ENCODE results near the gene NUDCD2.
"Not testable (repeated sequence)": the region's sequence is repeated elsewhere in the genome, so short reads cannot be mapped to it uniquely, and the experiment has no call there.

The NUDCD2 gene

GRCh38 chr5:163463063-163463435 lies 3.1 kb upstream of the NUDCD2 start:
- no peak for DNase-seq

DNA sequence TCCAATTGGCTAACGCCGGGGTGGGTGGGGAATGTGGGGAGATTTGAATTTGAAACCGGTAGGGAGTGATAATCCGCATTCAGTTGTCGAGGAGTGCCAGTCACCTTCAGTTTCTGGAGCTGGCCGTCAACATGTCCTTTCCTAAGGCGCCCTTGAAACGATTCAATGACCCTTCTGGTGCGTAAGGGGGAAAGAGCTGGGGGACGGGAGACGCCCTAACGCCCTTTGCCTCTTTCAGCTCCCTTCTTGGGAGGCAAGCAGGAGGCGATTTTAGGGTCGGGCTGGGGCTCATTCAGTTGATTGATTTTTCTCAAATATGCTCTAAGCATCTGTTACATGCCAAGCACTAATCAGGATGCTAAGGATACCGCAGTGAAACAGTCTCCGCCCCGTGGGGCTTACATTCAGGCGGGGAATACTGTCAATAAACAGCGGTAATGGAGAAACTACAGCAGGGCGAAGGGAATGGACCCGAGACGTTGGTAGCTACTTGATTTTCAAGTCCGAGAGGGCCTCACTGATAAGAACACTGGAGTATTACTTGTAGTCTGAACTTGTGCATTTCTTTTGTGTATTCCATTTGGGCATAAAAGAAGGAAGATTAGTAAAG lies 765 bp upstream of the NUDCD2 start, which contains the start of gene HMMR:
HMMR (plus strand) TSS at position 71 of the 610 bp plus-strand sequence; CDS start at position 132, 61 bp downstream.
- no peak for DNase-seq

- no peak for DNase-seq
Measured at GRCh38 chr5:163459462-163459818, 462 bp downstream of the NUDCD2 start.

DNA sequence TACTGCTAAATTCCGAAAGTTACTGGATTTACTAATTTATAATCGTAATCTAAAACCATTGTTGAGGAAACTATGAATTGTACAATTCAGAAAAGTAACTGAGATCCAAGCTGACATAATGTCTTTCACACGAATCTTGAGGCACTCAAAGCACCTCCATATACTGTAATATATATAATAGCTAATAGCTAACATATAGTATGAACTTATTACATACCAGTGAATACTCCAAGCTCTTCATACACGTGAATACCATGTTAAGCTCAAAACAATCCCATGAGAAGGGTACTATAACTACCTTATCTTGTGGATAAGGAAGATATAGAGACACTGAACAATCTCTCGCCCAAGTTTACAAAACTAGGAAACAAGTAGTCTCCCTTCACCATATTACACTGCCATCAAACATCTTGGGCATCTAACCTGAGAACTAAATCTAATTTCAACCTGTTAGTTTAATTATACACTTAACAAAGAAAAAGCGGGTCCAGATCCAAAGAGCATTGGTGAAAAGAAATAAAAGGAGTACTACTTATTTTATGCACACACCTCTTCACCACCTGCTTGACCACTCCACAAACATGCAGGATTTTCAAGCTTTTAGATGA lies 1.0 kb downstream of the NUDCD2 start:
- no peak for DNase-seq

GRCh38 chr5:163456840-163457239 lies 3.1 kb downstream of the NUDCD2 start:
- DNase-seq: no peak

GRCh38 chr5:163456029-163456589 lies 3.8 kb downstream of the NUDCD2 start:
- DNase-seq: no peak

DNA sequence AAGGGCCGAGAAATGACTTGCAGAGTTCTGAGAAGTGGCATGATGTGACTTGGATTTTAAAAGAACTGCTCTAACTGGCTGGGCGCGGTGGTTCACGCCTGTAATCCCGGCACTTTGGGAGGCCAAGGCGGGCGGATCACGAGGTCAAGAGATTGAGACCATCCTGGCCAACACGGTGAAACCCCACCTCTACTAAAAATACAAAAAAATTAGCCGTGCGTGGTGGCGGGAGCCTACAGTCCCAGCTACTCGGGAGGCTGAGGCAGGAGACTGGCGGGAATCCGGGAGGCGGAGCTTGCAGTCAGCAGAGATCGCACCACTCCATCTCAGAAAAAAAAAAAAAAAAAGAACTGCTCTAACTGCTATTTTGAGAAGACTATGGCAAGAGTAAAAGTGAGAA lies 4.5 kb downstream of the NUDCD2 start:
- not testable (repeated sequence) for DNase-seq

DNA sequence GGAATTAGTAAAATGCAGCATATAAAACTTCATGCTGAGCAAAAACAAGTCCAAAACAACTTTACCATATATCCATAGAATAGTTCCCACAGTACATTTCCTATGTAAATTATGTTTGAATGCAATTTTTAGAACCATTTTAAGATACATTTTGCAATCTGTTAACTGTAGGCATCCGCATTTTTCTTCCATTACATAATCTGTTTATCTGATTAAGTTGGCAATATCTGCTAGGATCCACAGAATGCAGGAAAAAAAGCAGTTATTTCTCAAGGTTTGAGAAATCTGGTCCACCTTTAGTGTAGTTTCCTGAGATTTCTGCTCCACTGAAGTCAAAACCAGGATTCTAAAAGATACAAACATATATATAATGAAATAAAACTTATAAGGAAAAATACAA lies 6.2 kb downstream of the NUDCD2 start:
- no peak for DNase-seq

GRCh38 chr5:163451489-163451888 lies 8.4 kb downstream of the NUDCD2 start:
- no peak for DNase-seq

- no peak for DNase-seq
Measured at GRCh38 chr5:163448491-163448890, 11.4 kb downstream of the NUDCD2 start.

DNA sequence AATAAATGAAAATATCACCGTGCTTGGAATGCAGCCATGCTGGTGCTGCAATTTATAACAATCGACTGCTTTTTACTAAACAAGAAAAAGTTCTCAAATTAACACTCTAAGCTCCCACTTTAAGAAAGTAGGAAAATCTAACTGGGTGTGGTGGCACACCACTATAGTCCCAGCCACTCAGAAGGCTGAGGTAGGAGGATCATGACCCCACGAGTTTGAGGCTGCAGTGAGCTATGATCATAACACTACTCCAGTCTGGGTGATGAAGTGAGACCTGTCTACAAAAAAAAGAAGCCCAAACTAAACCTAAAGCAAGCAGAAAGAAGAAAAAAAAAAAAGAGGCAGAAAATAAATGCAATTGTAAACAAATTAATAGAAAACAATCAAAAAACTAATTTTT lies 12.0 kb downstream of the NUDCD2 start:
- DNase-seq: no peak

GRCh38 chr5:163447191-163447590 lies 12.7 kb downstream of the NUDCD2 start:
- no peak for DNase-seq

DNA sequence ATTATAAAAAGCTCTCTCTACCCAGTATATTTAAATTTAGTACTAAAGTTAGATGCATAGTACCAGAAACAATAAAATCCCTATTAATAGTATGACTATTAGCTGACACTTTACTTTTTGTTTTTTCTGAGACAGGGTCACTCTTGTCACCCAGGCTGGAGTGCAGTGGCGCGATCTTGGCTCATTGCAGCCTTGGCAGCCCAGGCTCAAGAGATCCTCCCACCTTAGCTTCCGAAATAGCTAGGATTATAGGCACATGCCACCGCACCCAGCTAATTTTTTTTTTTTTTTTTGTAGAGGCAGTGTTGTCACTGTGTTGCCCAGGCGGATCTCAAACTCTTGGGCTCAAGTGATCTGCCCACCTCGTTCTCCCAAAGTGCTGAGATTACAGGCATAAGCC lies 14.6 kb downstream of the NUDCD2 start:
- DNase-seq: no peak

DNA sequence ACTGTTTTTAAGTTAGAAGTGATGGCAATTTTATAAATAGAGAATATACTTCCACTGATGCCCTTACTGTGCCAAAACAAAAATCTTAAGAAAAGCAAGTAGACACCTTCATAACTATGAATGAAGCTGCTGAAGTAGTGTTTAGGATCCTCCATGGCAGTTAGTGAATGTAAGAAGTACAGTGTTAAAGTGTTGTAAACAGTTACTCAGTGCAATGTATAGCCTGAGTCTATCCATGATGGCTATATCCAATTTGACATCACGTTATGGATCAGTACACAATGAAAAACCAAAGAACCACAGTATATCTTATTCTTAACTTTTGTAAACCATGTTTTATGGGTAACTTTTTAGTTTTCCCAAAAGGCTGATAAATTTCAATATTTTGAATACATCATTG lies 15.4 kb downstream of the NUDCD2 start:
- no peak for DNase-seq

- no peak for DNase-seq
Measured at GRCh38 chr5:163440954-163441353, 18.9 kb downstream of the NUDCD2 start.

DNA sequence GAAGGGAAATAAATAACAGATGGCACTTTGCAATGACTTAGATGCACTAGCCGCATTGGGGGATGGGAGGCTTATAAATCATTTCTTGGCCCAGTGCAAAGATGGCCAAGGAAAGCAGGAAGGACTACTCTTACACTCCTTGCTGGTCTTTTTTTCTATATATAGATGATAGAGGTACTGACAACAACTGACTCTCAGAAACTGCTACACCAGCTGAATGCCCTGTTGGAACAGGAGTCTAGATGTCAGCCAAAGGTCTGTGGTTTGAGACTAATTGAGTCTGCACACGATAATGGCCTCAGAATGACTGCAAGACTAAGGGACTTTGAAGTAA lies 20.8 kb downstream of the NUDCD2 start:
- no peak for DNase-seq

GRCh38 chr5:163437309-163438182 lies 22.4 kb downstream of the NUDCD2 start, which contains the start of gene CCNG1:
Gene CCNG1 (plus strand): TSS chr5:163437595. CDS start chr5:163439257, 1,662 bp downstream.
- peak; percentile 89 for DNase-seq

- DNase-seq: no peak
Measured at GRCh38 chr5:163437011-163437308, 22.9 kb downstream of the NUDCD2 start.

DNA sequence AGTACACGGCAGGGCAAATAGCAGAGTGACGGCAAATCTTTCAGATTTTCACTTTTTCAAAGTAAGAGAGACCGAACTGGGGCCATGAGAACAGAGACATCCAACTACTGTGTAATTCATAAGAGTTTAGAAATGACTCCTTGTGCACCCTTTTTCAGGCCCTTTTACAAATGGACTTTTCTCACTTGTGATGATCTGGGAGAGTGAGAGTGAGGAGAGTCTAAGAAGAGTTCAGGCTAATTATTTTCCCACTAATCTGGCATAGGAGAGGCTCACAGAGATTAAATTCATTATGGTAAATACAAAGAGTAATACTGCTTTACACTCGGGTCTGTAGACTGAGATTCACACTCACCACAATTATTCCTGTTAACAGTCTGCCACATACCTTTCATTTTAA lies 23.4 kb downstream of the NUDCD2 start:
- no peak for DNase-seq

DNA sequence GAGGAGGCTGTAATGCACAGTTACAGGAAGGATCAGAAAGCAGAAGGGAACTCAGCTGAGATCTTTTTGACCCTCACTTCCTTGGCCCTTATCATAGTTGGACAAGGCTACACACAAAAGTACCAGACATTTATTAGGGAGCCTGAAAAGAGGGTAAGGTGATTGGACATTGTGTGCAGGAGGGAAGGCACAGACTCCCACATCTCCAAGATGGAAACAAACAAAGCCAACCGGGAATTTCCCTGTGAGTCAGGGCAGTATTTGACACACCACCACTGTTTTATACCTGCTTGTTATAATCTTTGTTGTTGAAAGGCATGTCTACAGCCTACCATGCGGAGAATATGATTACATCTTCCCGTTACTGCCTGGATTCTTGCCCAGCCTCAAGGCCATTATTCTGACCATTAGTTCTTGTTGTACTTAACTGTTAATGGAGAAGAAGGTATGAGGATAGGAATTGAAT lies 25.5 kb downstream of the NUDCD2 start:
- DNase-seq: no peak

GRCh38 chr5:163433271-163433670 lies 26.6 kb downstream of the NUDCD2 start:
- no peak for DNase-seq

- no peak for DNase-seq
Measured at GRCh38 chr5:163432544-163432943, 27.4 kb downstream of the NUDCD2 start.

DNA sequence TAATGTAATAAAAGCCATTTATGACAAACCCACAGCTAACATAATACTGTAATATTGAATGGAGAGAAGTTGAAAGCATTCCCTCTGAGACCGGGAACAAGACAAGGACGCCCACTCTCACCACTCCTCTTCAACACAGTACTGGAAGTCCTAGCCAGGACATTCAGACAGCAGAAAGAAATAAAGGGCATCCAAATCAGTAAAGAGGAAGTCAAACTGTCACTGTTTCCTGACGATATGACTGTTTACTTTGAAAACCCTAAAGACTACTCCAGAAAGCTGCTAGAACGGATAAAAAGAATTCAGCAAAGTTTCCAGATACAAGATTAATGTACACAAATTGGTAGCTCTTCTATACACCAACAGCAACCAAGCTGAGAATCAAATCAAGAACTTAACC lies 33.8 kb downstream of the NUDCD2 start:
- not testable (repeated sequence) for DNase-seq

DNA sequence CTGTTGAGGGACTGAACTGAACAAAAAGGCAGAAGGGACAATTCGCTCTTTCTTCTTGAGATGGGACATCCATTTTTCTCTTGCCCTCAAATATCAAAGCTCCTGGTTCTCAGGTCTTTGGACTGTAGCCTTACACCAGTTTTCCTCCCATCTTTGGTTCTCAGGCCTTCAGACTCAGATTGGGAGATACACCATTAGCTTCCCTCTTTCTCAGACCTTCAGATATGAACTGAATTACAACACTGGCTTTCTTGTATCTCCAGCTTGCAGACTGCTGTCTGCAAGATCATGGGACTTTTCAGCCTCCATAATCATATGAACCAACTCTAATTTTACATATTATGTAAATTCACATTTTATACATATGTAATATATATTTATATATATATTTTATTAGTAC lies 35.1 kb downstream of the NUDCD2 start:
- DNase-seq: no peak
